CD1c-positive myeloid dendritic cell (primary cell): ENCODE results near the gene PLCXD1.

Experiments
- DNase-seq: peaks from one replicate; pipeline ENCODE4 v3.0.0-alpha.2; 2016; ENCODE audit errors: extremely low spot score

The PLCXD1 gene

GRCh38 chrX:333611-334311 lies 52.6 kb downstream of the PLCXD1 start:
- DNase-seq = no peak

DNA sequence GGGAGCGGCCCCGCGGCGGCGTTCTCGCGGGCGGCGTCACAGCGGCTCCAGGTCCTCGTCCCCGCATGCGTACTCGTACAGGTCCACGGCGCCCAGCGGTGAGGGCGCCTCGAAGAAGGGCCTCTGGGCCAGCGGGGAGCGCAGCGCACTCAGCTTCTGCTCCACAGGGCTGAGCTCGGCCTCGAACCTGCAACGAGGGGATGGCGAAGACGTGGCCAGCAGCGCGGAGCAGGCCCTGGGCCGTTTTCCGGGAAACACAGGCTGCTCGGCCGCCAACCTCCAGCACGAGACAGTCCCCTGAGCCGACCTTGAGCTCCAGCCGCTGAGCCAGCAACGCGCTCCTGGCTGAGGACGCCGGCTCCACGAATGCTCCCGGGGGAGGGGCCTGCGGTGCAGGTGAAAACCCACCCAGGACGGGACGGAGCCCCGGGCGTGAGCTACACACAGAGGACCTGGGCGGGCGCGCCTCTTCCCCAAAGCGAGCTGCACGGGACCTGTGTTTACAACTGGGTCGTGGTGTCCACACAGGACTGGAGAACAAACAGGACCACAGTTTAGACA lies 53.2 kb downstream of the PLCXD1 start:
- no peak for DNase-seq

- no peak for DNase-seq
Measured at GRCh38 chrX:334971-335757, 54.0 kb downstream of the PLCXD1 start.

DNA sequence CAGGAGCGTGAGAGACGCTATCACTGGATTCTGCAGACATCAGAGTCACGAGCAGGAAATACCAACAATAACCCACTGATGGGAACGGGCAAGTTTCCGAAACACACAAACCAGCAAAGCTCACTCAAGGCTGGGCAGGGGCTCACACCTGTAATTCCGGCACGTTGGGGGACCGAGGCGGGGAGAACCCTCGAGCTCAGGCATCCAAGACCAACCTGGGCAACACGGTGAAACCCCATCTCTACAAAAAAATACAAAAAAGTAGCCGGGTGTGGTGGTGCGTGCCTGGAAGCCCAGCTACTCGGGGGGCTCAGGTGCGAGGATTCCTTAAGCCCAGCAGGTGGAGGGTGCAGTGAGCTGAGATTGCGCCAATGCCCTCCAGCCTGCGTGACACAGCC lies 54.6 kb downstream of the PLCXD1 start:
- DNase-seq = no peak

- DNase-seq = no peak
Measured at GRCh38 chrX:336227-336626, 55.0 kb downstream of the PLCXD1 start.

DNA sequence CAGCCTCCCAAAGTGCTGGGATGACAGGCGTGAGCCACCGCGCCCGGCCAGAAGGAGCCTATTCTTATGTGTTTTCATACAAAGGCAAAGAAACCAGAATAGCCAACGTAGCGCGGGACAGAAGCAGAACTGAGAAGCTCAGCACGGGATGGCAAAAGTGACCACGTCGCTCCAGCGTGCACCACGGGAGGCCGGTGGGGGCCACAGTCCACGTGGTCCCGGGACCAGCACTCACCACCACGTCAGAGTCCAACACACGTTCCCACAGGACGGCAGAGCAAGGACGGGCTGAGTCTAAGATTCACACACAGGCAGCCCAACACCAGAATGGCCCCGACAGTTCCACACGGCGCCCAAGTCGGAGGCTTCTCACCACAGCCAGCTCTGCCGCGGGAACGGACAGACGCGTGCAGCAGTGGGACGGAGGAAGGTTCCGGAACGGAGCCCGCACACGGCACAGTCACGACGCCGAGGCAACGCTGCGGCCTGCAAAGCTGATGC lies 56.2 kb downstream of the PLCXD1 start:
- DNase-seq = no peak

DNA sequence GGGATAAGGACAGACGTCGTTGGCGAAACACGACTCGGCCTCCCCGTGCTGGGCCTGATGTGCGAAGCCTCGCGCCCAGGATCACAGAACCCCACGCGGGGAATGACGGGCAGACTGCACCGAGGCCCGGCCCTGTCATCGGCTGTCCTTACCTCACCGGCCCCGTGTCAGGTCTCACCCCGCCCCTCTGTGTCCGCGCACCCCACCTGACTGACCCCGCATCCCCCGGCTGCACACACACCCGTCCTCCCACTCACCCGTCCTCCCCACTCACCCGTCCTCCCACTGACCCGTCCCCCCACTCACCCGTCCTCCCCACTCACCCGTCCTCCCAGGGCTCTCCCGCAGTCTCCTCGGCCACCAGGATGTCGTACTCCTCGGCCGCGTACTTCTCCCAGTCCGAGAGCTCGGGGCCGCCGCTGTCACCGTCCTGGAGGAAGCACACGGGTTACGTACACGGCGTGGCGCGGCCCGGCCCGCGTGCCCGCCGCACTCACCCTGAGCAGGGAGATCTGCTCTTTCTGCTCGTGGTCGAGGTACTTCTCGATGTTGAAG lies 57.2 kb downstream of the PLCXD1 start:
- no peak for DNase-seq

DNA sequence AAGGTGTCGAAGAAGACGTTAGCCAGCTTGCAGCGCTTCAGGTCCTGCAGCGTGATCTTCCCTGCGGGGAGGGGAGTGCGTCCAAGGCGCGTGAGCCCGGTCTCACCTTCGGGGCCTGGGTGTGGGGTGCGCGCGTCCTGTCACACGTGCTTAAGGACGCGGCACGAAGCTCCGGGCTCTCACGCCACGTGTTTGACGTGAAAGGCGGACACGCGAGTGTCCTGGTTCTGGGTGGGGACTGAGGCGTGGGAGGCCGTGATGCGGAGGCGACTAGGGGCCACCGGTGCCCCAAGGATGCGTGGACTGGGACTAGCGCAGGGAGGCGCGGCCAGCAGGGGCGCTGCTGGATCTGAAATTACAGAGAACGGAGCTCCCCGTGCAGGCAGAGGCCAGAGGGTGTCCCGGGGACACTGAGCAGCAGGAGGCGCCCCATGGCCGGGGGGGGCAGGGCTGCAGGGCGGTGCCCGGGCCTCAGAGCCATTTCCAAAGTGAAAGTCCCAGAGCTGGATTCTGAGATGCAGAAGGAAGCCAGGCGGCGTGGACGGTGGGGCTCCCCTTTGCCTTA lies 57.7 kb downstream of the PLCXD1 start:
- no peak for DNase-seq

GRCh38 chrX:340121-340520 lies 58.9 kb downstream of the PLCXD1 start:
- no peak for DNase-seq

DNA sequence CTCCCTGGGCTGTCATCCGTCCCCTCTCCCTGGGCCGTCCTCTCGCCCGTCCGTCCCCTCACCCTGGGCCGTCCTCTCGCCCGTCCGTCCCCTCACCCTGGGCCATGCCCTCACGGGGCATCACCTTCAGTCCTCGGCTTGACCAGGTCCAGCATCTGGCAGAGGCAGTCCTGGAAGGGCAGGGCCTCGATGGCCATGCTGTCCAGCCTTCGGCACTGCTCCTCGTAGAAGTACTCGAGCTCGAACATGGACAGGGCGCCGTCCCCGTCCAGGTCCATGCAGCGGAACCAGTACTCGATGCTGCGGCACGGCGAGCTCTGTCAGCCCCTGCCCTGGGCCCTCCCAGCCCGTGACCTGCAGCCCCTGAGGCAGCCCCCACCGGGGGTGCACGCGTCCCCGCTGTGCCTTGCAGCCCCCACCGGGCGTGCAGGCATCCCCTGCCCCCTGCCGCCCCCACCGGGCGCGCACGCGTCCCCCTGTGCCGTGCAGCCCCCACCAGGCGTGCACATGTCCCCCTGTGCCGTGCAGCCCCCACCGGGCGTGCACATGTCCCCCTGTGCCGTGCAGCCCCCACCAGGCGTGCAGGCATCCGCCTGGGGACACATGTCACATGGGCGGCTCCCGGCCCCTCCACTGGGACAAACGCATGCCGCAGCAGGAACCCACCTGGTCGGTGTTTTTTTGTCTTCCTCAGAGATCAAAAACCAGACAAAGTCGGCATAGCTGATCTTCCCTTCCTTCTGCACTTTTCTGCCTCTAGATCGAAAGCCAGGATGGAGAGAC lies 59.7 kb downstream of the PLCXD1 start:
- no peak for DNase-seq

DNA sequence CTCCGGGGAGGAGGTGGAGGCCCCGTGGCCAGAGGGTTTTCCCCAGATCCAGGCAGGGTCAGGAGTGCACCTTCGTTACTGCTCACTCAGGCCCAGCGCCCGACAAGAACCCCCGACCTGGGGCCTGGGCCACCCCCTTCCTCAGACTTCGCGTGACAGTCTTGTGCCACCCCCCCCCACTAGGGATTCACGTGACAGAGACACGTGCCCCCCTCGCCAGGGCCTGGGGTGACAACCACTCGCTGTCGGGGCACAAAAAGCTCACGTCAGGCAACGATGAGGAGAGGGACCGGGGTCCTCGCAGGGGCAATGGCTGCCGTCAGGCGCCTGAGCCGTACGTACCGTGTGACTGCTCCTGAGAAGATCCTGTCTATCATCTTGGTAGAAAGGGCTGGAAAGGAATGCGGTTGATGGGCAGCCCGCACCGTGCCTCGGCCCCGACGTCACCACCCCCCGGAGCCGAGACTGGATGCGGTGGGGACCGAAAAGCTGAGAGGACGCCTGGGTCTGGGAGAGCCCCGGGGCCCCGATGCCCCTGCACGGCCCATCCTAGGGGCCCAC lies 60.4 kb downstream of the PLCXD1 start:
- no peak for DNase-seq

DNA sequence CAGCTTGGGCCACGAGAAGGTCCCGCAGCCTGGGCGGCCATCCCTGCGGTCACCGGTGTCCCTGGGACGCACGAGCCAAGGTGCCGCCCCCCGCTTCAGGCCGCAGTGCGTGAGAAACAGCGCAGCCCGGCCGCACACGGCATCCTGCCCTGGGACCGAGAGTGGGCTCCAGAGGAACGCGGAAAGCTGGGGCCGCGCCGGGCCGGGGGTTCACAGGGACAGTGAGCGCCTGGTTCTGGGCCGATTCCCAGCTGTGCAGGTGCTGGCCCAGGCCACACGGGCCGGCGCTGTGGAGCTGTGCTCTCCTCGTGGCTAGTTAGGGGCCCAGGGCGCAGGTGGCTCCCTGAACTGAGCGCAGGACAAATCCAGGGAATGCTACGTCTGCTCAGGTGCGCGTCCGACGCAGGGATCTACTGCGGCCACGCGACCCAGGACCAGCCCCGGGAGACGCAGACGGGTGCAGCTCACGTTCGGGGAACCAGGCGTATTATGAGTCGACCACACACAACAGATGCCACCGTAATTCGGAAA lies 63.3 kb downstream of the PLCXD1 start:
- no peak for DNase-seq

DNA sequence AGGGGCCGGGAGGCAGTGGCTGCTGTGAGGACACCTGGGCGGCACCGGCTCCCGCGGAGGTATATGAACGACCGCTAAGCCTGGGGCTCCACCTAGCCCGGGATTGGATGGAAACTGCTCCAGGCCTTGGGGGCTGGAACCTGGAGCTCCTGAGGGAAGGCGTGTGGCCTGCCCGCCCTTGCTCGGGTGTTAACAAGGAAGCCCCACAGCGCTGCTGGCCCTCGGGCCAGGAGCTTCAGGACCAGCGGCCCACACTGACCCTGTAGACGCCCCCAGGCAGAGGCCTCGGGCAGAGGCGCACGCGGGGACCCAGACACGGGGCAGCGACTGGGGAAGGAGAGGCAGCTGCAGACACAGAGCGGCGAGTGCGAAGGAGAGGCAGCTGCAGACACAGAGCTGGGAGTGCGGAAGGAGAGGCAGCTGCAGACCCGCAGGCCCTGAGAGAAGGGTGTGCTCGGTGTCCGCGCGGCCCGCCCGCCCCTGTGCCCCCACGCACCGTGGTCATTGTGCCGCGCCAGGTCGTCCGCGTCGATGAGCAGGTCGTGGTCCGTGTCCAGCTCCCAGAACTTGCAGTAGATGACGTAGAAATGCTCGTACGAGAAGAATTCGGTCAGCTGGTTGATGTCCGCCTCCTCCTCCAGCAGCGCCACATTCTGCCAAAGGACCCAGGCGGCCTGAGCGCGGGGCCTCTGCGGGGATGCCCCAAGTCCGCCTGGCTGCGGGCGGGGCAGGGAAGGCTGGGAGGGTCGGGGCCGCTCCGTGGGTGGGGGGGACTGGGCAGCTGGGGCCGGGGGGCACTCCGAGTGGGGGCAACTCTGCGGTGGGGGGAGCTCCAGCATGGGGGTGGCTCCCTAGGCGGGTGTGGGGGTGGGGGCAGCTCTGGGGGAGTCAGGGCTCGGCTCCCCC lies 64.1 kb downstream of the PLCXD1 start:
- DNase-seq = no peak

GRCh38 chrX:346034-346813 lies 65.0 kb downstream of the PLCXD1 start:
- no peak for DNase-seq

GRCh38 chrX:347351-348117 lies 66.4 kb downstream of the PLCXD1 start:
- DNase-seq = no peak

GRCh38 chrX:348461-349117 lies 67.4 kb downstream of the PLCXD1 start:
- no peak for DNase-seq

GRCh38 chrX:349196-349595 lies 68.0 kb downstream of the PLCXD1 start:
- DNase-seq = no peak

DNA sequence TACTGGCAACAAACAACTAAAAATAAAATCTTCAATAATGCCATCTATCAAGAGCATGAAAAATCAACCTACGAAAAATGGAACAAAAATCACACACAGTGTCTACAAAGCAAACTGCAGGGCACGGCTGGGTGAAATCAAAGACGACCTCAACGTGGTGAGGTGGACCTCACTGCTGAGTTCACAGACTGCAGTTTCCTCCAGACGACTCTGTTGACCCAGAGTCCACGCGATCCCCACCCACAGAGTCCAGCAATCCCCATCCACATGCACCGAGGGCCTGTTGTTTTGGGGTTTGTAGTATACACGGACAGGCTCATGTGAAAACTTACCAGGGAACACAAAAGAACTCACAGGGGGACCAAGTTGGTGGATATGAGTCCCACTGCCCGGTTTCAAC lies 68.5 kb downstream of the PLCXD1 start:
- DNase-seq = no peak
